ENCODE measurements around the gene PLA2G2A. TPM values are rescaled to one million over a fixed set of nuclear protein-coding genes. Genes with fewer than 3 reads are reported as not detected.
A peak's percentile ranks its signal among the peaks of the same experiment; 100 is the strongest.

The PLA2G2A gene, protein sequence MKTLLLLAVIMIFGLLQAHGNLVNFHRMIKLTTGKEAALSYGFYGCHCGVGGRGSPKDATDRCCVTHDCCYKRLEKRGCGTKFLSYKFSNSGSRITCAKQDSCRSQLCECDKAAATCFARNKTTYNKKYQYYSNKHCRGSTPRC
- total RNA-seq (100 to 1,000 TPM in 4 of 7 donors, 10 to 100 TPM in 3; 23.0 to 819 (median 143) TPM), polyA plus RNA-seq (100 to 1,000 TPM; 126 to 262 TPM)
- long read RNA-seq, donor 1, transcript PLA2G2A-202 (5 exons, 974 nt) = major isoform, 12 of 16 reads
- long read RNA-seq, donor 1, partial matches to known transcripts = 3 of 16 reads
- long read RNA-seq, donor 1, other reads (novel, unspliced or antisense) = 1 of 16 reads
- long read RNA-seq, donor 2 = 0 reads
- long read RNA-seq, donor 3, transcript PLA2G2A-202 (5 exons, 974 nt) = major isoform, 50 of 79 reads
- long read RNA-seq, donor 3, partial matches to known transcripts = 17 of 79 reads
- long read RNA-seq, donor 3, other reads (novel, unspliced or antisense) = 10 of 79 reads

DNA sequence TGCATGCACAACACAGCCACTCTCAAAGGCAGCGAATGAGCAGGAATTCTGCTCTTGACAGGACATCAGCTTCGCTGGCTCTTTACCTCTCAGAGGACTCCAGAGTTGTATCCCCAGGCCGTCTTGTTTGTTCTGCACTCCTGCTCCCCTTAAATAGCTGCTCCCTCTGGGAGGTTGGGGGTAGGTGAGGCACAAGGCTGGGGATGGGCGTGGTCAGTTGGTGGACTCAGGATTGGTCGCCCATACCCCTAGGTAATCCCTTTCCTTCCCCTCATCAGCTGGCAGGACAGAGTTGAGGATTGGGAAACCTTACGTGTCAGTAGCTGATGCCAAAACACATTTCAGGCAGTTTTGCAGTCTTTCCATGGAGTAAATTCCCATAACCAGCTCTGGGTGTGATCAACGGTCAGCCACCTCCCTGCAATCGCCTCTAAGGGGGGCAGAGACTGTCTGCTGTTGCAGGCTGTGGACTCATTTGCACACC, at the start of gene PLA2G2A:
TSS of gene PLA2G2A (minus strand) at position 125 of the 484 bp plus-strand sequence. CDS start 845 bp downstream, outside the sequence.
- Histone ChIP-seq H3K36me3 (no peaks in the 10 kb centered on the region), H3K27ac (peak within 1 kb of the TSS; percentile 60 to 95), H3K4me1 (ENCODE audit: insufficient read depth) (peaks cover 32% of the 10 kb centered on the region), H3K4me3 (no peak within 1 kb of the TSS), H3K9me3 (no peaks in the 10 kb centered on the region), H3K27me3 (no peaks in the 10 kb centered on the region)
- DNase-seq = peak in 2 of 5 donors; percentile 67 to 81
- WGBS, 3 donors = 66 to 83% (median 68%) methylated on average over 8 of the region's 8 CpGs
- intact Hi-C loops (cut with DNase I) = loop anchor here in 1 of 4 donors (10.0 kb wide), 1 partner anchor 55 kb away; no protein-coding TSS in a partner anchor
- TF ChIP-seq, protein P1, sequence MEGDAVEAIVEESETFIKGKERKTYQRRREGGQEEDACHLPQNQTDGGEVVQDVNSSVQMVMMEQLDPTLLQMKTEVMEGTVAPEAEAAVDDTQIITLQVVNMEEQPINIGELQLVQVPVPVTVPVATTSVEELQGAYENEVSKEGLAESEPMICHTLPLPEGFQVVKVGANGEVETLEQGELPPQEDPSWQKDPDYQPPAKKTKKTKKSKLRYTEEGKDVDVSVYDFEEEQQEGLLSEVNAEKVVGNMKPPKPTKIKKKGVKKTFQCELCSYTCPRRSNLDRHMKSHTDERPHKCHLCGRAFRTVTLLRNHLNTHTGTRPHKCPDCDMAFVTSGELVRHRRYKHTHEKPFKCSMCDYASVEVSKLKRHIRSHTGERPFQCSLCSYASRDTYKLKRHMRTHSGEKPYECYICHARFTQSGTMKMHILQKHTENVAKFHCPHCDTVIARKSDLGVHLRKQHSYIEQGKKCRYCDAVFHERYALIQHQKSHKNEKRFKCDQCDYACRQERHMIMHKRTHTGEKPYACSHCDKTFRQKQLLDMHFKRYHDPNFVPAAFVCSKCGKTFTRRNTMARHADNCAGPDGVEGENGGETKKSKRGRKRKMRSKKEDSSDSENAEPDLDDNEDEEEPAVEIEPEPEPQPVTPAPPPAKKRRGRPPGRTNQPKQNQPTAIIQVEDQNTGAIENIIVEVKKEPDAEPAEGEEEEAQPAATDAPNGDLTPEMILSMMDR (IDR thresholded peaks at IDR 0.05) = no peak
- TF ChIP-seq POLR2A (IDR thresholded peaks at IDR 0.05) (peak; percentile 57), EP300 (IDR thresholded peaks at IDR 0.05) (peak; percentile 71)

DNA sequence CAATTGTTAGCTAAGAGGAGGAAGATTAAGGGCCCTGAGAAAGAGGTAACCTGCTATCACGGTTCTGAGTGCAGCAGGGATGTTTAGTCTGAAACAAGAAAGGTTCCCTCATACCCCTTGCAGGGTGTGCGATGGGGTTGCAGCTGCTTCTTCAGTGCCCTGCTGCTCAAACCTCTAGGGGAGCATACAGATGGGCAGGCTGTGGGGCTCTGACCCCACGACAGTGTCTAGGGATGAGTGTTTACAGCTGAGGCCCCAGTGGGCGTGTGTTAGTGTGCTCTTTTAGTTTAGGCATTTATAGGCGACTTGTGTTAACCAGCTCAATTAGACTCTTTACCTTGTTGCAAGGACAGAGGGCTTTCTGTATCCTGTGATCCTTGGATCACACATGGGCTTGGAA, 49.3 kb upstream of the PLA2G2A start:
- Histone ChIP-seq H3K4me1 (ENCODE audit: insufficient read depth) (peaks cover 10% of the 10 kb centered on the region), H3K27me3 (no peaks in the 10 kb centered on the region), H3K4me3 (peak overlapping the region; percentile 40), H3K36me3 (no peaks in the 10 kb centered on the region), H3K9me3 (no peaks in the 10 kb centered on the region), H3K27ac (peak overlapping the region; percentile 18 to 72)
- intact Hi-C loops (cut with DNase I) = no loop called here
- 26 to 40% (median 29%) methylated on average over 5 of the region's 5 CpGs for WGBS, 3 donors
- TF ChIP-seq POLR2A (IDR thresholded peaks at IDR 0.05) (no peak), EP300 (IDR thresholded peaks at IDR 0.05) (no peak)
- TF ChIP-seq, protein P1 (IDR thresholded peaks at IDR 0.05) = no peak
- peak in 2 of 5 donors; percentile 19 to 53 for DNase-seq

DNA sequence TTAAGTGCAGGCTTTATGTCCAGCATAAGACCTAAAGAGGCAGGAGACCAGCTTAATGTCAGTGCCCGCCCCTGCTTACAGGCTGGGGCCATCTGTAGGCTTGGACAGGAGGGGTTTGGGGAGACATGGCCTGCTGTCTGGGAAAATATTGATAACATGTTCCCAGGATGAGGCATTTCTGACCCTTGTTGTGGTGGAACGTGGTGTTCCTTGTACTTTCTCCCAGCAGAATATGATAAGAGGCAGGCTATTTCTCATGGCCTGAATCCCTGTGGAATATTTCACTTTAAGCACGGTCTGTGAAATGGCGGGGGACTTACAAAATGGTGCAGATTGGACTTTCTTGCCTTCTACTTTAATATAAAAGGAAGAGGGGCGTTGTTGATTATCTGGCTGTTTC, 48.7 kb upstream of the PLA2G2A start:
- Histone ChIP-seq H3K27ac (peak overlapping the region; percentile 18 to 72), H3K4me1 (ENCODE audit: insufficient read depth) (peaks cover 8% of the 10 kb centered on the region), H3K9me3 (no peaks in the 10 kb centered on the region), H3K36me3 (no peaks in the 10 kb centered on the region), H3K27me3 (no peaks in the 10 kb centered on the region), H3K4me3 (peak overlapping the region; percentile 40)
- TF ChIP-seq POLR2A (IDR thresholded peaks at IDR 0.05) (peak; percentile 29), EP300 (IDR thresholded peaks at IDR 0.05) (peak; percentile 71)
- TF ChIP-seq, protein P1 (IDR thresholded peaks at IDR 0.05) = no peak
- WGBS, 3 donors = 18 to 27% (median 22%) methylated on average over 5 of the region's 5 CpGs
- peak in 4 of 5 donors; percentile 34 to 72 (median 58) for DNase-seq
- intact Hi-C loops (cut with DNase I) = no loop called here

DNA sequence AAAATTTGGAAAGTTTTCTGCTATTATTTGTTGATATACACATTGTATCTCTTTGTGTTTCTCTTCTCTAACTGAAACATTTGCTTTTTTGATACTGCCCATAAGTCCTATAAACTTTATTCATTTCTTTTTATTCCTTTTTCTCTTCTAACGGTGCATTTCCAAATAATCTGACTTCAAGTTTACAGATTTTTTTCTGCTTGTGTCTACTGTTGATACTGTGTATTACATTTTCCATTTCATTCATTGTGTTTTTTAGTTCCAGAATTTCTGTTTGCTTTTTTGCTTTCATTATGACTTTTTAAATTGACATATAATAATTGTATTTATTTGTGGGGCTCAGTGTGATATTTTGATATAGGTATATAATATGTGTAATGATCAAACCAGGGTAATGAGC, 38.3 kb upstream of the PLA2G2A start:
- intact Hi-C loops (cut with DNase I) = no loop called here

More for the DNA sequence above, 38.3 kb upstream of the PLA2G2A start:
- H3K9me3 ChIP-seq = no peaks in the 10 kb centered on the region
- no peak for DNase-seq
- WGBS, 3 donors = 89 to 97% (median 93%) methylated on average over 1 of the region's 1 CpG
- no peak overlapping the region for H3K27ac ChIP-seq
- H3K4me1 ChIP-seq (ENCODE audit: insufficient read depth) = no peaks in the 10 kb centered on the region
- no peaks in the 10 kb centered on the region for H3K27me3 ChIP-seq
- H3K36me3 ChIP-seq = no peaks in the 10 kb centered on the region
- no peak overlapping the region for H3K4me3 ChIP-seq
- TF ChIP-seq, protein P1 (IDR thresholded peaks at IDR 0.05) = no peak
- TF ChIP-seq EP300 (IDR thresholded peaks at IDR 0.05) (no peak), POLR2A (IDR thresholded peaks at IDR 0.05) (no peak)
